ENCODE data around the gene ST6GALNAC3. TPM values are rescaled to one million over a fixed set of nuclear protein-coding genes. Genes with fewer than 3 reads are reported as not detected.

Gene ST6GALNAC3
- polyA plus RNA-seq, 3 donors = 63.8 to 87.0 (median 78.0) TPM

DNA sequence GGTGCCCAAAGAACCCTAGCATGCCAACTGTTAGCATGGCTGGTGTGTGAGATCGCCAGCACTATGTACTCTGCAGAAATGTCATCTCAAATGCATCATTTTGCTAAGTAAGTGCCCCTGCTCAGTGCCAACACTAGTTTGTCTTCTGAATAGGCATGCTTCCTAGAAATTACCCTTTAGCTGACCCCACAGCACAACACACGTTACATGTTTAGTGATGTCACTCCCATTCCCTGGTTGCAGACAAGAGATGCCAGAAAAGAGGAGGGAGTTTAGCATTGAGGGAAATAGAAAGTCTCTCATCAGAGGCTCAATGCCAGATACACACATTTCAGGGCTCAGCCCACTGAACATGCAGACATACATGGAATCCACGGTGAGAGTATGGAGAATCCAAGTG, 9.3 kb upstream of the ST6GALNAC3 start:
- DNase-seq (ENCODE audit: extremely low read depth in 1 of 11, low read depth in 9 of 11, low spot score in 4 of 11) = no peak

DNA sequence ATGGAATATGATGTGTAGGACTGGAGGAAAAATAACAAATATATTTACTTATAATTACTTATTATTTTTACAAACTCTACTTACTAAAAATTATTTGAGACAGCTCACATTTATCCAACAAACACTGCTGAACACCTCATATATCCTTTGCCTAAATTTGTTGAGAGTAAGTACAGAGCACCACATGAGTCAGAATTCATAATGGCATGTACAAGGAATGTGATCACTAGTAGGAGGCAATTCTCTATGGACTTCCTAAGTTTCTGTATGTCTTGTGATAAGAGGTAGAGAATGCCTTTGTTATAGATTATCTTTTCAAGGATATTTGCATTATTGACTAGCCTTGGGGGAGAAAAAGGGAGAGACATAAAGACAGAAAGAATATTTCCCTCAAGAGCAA, 8.2 kb upstream of the ST6GALNAC3 start:
- no peak for DNase-seq (ENCODE audit: extremely low read depth in 1 of 11, low read depth in 9 of 11, low spot score in 4 of 11)

DNA sequence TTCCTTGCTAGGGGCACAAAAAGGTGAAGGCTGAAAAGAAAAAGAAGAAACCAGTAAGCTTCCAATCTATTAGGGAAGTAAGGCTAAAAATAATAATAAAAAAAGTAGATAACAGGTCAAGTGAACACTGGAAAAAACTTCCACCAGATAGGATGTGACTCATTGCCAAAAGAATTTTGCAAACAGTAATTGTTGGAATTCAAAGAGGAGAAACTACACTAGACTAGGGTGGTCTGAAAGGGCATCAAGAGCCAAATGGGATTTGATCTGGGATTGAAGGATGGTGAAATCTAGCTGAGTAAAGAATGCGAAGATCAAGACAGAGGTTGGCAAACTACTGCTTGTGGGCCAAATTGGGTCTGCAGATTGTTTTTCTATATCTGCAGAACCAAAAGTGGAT, 6.0 kb upstream of the ST6GALNAC3 start:
- no peak for DNase-seq (ENCODE audit: extremely low read depth in 1 of 11, low read depth in 9 of 11, low spot score in 4 of 11)

DNA sequence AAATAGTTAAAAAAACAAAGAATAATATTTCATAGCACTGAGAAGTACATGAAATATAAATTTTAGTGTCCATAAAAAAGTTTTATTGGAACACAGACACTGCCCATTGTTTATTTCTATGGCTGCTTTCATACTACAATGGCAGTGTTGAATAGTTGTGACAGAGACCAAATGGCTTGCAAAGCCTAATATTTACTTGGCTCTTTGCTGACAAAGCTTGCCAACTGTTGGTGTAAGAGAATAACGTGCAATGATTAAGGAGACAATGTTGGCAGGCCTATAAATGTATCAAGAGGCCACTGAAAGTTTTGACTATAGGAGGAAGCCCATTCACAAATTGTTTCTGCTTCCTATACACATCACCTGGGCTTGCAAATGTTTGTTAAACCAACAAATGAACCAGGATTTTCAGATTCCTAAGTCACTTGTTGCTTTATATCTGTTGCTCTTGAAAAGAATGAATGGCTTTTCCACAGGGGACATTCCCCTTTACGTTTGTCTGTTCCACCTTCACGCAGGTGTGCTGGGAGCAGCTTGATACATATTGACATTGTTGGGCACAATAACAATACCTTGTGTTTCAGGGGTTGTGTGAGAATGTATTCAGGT, 5.5 kb upstream of the ST6GALNAC3 start:
- no peak for DNase-seq (ENCODE audit: extremely low read depth in 1 of 11, low read depth in 9 of 11, low spot score in 4 of 11)

DNA sequence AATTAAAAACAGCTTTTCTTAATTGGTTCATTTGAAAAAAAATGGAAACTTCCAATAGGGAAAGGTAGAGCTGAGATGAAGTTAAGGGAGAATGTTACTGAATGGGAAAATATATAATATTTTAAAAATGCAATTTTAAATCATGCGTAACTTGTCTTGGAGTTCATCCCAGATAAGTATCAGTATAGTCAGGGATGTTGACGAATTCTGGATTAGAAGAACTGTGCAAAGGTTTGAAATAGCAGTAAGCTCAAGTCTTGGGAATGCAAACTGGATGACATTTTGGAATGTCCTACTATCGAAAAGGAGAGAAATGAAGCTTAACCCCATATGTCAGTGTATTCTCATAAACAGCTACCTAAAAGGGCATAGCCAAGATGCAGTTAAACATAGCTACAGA, 4.0 kb upstream of the ST6GALNAC3 start:
- DNase-seq (ENCODE audit: extremely low read depth in 1 of 11, low read depth in 9 of 11, low spot score in 4 of 11) = no peak

DNA sequence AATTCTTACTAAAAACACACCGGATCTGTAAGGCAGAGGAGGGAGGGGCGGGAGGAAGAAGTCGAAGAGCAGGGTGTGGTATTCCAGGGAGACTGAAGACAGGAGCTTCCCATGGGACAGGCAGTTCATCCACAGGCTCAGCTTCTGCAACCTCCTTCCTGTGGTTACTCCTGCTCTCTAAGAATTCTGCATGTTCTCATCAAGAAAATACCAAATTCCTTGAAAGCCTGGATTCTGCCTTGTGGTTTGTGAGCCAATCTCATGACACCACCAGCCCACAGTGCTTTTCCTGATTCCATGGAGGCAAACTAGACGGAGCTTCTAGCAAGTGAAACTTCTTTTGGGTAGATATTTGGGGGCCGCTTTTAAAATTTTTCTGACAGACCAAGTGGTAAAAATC, 1.1 kb upstream of the ST6GALNAC3 start:
- no peak for DNase-seq (ENCODE audit: extremely low read depth in 1 of 11, low read depth in 9 of 11, low spot score in 4 of 11)

DNA sequence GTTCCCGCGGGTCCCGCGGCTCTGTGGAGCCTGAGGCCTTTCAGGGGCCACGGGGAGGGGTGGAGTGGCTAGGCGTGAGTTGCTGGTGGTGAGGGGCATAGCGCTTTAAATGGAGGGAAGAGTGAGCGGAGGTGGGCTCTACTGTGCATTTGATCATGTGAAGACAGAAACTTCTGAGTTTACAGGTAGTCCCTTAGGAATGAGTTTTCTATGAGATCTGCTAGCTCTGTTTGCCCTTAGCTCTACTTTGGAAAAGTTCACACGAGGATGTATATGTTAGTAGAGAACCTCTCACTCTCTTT, 593 bp downstream of the ST6GALNAC3 start:
- DNase-seq (ENCODE audit: extremely low read depth in 1 of 11, low read depth in 9 of 11, low spot score in 4 of 11) = no peak

DNA sequence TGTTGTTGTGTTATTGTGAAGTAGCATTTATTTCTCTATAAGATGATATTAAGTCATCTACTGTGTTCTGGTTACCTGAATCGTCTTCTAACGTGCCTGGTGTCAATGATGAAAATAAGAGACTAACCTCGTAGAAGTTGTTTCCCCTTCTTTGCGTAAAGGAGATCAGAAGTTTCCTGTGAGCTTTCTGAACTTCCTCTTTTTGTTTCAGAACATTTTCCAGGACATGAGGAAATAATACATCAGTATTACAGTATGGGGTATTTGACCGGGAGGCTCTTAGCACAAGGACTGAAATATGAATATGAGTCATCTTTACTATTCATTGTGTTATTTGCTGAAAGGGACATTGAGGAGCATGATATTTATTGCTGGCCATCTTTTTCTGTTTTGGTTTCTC, 1.3 kb downstream of the ST6GALNAC3 start:
- DNase-seq (ENCODE audit: extremely low read depth in 1 of 11, low read depth in 9 of 11, low spot score in 4 of 11) = no peak

DNA sequence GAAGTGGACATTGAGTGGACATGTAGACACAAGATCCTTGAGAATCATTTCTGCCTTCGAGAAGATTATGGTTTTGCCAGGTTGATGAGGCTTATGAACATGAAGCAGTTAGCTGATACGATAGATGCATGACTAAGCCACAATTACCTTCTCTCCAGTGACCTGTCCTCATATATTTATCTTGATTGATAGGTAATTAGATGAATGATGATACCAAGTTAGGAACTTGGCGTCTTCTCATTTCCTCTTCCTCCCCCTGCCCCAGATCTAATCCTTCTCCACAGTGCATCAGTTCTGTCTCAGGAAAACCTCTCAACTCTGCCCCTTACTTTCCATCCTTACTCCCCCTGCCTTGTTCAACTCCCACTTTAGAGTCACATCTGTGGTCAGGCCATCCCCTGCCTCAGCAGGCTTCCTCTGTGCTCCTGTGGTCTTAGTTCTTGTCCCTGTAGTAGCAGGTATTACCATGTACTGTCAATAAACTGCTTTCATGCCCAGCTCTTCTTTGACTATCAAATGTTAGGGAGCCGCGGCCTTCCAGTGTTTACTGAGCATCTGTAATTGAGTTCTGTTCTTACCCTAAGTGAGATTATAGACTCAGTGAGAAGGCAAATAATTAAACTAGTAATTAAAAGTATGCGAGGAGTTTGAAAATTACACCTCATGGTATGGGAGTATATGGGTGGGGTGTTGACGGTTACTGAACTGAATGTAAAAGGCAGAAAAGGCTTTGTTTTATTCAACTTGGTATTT, 5.1 kb downstream of the ST6GALNAC3 start:
- DNase-seq (ENCODE audit: extremely low read depth in 1 of 11, low read depth in 9 of 11, low spot score in 4 of 11) = no peak

DNA sequence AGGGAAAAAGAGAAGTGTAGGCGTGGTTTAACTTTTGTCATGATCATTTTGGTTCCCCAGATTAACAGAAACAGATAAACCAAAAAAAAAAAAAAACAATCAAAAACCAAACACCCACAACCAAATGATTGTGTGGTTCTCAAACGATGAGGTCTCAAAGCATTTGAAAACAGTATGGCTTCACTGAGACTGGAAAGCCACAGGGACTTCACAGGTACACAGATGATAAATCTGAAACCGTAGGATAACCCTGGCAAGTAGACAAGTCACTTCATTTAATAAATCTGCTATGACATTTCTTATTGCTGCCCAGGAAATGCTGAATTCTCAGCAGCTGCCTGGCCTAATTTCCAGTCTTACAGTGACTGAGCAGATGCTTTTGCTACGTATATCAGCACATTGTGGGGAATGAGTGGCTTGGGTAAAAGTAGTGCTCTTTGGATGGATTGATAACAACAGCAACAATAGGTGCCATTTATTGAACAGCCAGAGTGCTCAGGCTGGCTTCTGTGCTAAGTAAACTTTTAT, 6.1 kb downstream of the ST6GALNAC3 start:
- no peak for DNase-seq (ENCODE audit: extremely low read depth in 1 of 11, low read depth in 9 of 11, low spot score in 4 of 11)

DNA sequence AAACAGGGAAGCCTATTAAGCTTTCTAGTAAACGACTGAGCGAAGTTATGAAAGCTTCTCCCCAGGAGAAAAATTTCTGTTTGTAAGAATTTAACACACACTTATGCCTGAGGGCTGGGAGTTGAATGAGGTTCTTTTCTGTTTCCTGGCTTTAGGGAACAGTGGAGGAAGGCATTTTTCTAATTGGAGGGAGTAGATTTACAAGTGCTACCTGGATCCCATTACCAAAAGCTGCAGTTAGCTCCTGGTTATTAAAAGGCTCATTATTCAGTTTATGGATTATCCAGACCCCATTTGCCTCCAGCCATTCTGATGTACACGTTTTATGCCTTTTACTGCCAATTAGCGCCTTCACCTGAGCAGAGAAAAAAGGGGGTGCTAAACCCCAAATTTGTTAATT, 7.5 kb downstream of the ST6GALNAC3 start:
- DNase-seq (ENCODE audit: extremely low read depth in 1 of 11, low read depth in 9 of 11, low spot score in 4 of 11) = no peak

DNA sequence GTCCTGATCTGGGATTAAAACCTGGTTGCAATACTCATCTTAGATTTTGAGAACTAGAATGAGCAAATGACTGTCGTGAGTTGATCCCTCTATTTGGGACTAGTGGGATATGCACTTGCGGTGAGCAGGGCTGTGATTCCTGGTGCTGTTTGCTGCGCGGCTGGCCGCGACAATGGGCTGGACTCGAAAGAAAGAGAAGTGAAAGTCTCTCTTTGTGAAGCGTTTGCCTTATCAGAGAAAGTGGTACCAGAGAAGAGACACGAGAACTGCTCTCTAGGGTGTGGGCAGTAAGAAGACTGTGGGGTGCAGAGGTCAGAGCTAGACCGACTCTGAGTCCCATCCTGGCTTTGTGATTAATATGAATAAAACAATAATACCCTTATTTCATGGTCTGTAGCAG, 8.6 kb downstream of the ST6GALNAC3 start:
- no peak for DNase-seq (ENCODE audit: extremely low read depth in 1 of 11, low read depth in 9 of 11, low spot score in 4 of 11)

DNA sequence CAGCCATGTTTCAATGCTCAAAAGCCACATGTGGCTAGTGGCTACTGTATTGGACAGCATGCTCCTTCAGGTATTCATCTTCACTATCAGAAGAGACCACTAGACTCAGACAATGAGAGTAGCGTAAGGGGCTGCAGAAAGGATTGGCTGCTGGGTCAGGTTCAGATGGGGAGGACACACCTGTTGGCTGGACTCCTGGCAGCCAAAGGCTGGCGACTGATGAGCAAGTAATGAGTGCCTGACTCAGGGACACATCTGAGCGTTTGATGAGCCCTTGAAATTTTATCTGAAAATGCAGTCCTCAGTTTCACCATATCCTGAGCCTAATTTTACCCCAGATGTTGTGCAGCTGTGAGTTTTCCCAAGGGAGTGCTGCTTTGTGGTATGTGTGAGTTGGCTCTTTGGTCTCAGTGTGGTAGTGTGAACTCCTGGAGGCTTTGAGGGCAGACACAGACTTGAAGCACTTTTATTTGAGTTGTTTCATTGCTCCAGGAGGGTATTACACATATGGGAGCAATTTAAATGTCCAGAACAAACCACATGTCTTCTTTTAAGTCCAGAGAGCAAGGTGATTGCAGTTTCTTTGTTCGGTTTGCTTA, 9.6 kb downstream of the ST6GALNAC3 start:
- no peak for DNase-seq (ENCODE audit: extremely low read depth in 1 of 11, low read depth in 9 of 11, low spot score in 4 of 11)

DNA sequence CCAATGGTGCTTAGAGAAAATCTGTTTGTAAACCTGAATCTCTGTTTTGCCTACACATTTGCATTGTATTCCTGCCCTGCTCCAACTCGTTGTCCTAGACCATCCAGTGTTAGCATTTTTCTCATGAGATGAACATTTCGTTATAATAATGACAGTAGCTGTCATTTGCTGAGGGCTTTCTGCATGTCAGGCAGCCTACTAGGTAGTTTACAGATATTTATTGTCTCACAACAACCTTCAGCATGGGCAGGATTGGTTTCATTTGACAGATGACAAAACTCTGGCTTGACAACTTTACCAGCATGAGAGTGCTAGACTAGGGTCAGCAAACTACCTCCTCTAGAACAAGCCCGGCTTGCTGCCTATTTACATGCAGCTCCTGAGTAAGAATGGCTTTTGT, 10.1 kb downstream of the ST6GALNAC3 start:
- DNase-seq (ENCODE audit: extremely low read depth in 1 of 11, low read depth in 9 of 11, low spot score in 4 of 11) = no peak

DNA sequence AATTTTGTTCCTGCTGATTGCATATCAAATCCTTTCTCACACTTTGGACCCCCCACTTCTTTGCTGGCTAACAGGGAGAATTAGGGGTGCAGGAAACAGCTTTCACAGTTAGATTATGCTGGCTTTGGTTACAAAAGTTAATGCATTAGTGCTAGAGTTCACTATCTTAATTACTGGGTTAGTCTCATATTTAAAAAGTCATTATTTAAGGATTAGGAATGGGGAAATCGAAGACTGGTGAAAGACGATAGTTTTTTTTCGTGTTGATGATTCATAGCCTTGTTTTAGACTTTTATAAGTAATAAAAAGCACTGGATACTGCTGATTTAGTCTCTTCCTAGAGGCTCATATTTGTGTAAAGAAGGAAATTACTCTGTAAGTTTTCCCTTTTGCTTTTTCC, 11.6 kb downstream of the ST6GALNAC3 start:
- no peak for DNase-seq (ENCODE audit: extremely low read depth in 1 of 11, low read depth in 9 of 11, low spot score in 4 of 11)

DNA sequence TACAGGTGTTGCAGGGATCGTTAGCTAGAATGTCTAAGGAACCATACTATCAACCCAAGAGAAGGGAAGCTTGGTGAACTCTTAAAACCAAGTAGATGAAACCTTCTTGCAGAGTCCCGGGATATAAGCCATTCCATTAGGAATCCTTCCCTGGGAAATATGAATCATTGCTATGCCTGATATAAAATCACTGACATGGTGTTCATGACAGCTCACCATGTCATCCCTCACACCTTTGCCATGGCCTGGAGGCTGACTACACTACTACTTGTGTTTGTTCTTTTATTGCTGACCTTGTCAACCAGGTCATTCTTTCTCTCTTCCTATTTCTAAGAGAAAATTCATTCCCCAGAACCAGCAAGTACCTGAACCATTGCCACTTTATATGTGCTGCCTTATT, 12.1 kb downstream of the ST6GALNAC3 start:
- no peak for DNase-seq (ENCODE audit: extremely low read depth in 1 of 11, low read depth in 9 of 11, low spot score in 4 of 11)

DNA sequence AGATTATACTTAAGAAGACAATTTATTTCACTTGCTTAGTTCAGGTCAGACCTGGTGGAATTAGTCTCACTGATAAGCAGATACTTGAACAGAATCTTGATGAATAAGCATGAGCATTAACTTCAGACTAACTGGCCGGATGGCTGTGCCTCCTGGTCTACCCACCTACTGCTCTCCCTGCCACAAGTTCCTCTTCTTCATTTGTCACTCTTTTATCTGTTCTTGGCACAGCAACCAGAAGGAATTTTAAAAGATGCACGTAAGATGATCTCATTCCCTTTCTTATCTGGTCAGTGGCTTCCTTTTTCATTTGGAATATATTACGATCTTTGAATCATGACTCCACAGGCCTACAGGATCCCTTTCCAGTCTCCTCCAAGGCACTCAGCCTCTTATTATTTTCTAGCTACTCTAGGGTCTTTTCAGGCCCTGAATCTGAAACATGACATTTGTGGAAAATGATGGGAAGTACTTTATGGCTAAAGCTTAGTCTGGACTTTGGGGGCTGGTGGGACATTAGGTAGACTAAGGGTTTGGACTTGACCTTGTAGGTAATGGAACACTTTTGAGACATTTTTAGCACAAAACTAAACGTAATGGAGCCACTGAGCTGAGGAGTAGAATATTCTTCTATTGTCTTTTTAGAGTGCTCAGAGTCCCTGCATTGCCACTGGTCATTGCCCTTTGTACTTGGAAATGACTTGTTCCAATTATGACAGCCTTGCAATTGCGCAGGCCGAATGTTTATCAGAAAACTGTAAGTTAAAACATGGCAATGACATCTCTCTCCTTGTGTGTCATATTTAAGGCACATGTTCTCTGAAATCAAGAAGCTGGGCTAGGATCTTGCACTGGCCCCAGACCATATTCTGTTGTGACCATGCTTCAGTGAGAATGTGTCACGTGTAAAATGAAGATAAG, 16.0 kb downstream of the ST6GALNAC3 start:
- no peak for DNase-seq (ENCODE audit: extremely low read depth in 1 of 11, low read depth in 9 of 11, low spot score in 4 of 11)

DNA sequence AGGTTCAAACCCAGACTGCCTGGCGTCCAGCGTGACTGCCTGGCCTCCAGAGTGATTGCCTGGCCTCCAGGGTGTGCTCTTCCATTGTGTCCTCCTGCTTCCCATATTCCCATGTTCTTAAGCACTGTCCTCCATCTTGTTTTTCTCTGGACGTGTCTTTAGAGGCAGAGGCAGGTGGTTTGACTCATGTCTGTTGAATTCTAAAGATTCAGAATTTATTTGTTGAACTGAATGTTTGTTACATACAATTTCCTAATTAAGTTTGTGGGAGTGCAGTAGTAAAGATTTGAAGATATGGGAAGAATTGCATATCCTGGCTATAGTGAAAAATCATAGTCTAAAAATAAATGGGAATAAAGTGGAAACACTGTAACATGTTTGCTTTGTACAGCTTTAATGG, 18.3 kb downstream of the ST6GALNAC3 start:
- DNase-seq (ENCODE audit: extremely low read depth in 1 of 11, low read depth in 9 of 11, low spot score in 4 of 11) = peak in 2 of 11 donors; percentile 41 to 51

DNA sequence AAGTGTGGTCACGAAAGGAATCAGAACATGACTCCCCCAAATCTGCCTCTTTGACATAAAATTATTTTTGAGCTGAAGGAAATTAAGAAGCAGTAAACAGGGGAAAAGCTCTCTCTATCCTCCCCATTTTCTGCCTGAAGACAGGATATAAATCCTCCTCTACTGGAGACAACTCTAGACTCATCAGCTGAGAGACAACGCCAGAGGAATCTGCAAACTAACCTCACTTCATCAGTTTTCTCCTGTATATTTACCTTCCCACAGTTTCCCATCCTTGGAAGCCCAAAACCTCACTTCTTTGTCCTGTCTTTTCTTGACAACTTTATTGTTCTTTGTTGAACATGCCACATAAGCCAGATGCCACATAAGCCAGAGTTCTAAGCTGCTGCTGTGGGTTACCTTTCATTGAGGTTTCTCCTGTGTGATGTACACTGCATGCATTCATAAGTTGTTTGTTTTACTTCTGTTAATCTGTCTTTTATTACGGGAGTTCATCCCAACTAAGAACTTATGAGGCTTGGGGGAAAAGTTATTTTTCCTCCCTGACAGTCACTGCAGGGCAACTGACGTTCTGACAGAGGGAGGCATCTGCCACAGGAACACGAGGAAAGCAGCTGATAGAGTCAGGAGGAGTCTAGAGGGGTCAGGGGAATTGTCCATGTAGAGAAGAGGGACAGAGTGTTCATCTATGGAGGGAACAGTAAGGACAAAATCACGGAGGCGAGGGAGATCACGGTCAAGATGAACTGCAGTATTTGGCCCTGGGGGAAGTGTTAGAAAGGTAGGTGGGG, 19.2 kb downstream of the ST6GALNAC3 start:
- no peak for DNase-seq (ENCODE audit: extremely low read depth in 1 of 11, low read depth in 9 of 11, low spot score in 4 of 11)
